ENCODE results near the gene CACNA1A. TPM values are rescaled to one million over a fixed set of nuclear protein-coding genes. Genes with fewer than 3 reads are reported as not detected.

CACNA1A gene
- polyA plus RNA-seq, 3 donors, result 0.08 to 0.09 TPM; not detected in 1

- 0% methylated on average over 2 of the region's 3 CpGs for WGBS (ENCODE audit: insufficient coverage)
- Mint-ChIP-seq H3K27ac (no peak overlapping the region), H3K36me3 (no peaks in the 10 kb centered on the region), H3K27me3 (ENCODE audit: low read depth in 3 of 3) (peaks cover 0 to 4% (median 2%) of the 10 kb centered on the region in 3 donors), H3K4me1 (no peaks in the 10 kb centered on the region), H3K4me3 (no peak overlapping the region), H3K9me3 (peaks cover 0 to 8% (median 4%) of the 10 kb centered on the region in 7 donors)
- Histone ChIP-seq H3K4me3 (replicated peaks in 1 of 3; ENCODE audit: low read depth in 2 of 3, low read length in 3 of 3) (no peak overlapping the region), H3K9me3 (replicated peaks in 1 of 2; ENCODE audit: control insufficient read depth in 1 of 2, insufficient read depth in 1 of 2, low read length in 2 of 2) (no peaks in the 10 kb centered on the region), H3K4me1 (ENCODE audit: control insufficient read depth in 1 of 2, insufficient read depth in 2 of 2, low read length in 2 of 2) (no peaks in the 10 kb centered on the region), H3K4me2 (replicated peaks; ENCODE audit: extremely low read depth, low read length, poor library complexity, severe bottlenecking) (no peak overlapping the region), H4K20me1 (ENCODE audit: insufficient read depth, low read length) (no peaks in the 10 kb centered on the region), H3K9ac (ENCODE audit: insufficient read depth, low read length, poor library complexity, severe bottlenecking) (no peak overlapping the region), H3K36me3 (replicated peaks in 1 of 2; ENCODE audit: control insufficient read depth in 1 of 2, insufficient read depth in 2 of 2, low read length in 2 of 2) (no peaks in the 10 kb centered on the region), H3K27ac (ENCODE audit: low read depth in 1 of 2, low read length in 2 of 2) (no peak overlapping the region), H2AFZ (ENCODE audit: insufficient read depth, low read depth, low read length, poor library complexity, severe bottlenecking) (no peak overlapping the region), H3K79me2 (ENCODE audit: insufficient read depth, low read length) (no peaks in the 10 kb centered on the region), H3K27me3 (ENCODE audit: control insufficient read depth in 2 of 2, insufficient read depth in 2 of 2, low read length in 2 of 2) (no peaks in the 10 kb centered on the region)
- TF ChIP-seq CTCF (IDR thresholded peaks at IDR 0.05), result no peak
- DNase-seq, result no peak
- intact Hi-C loops (cut with micrococcal nuclease), result no loop called here
Observed at GRCh38 chr19:13492128-13492527, 14.2 kb downstream of the CACNA1A start.

GRCh38 chr19:13487985-13488384 is 18.3 kb downstream of the CACNA1A start:
- Histone ChIP-seq H3K4me2 (replicated peaks; ENCODE audit: extremely low read depth, low read length, poor library complexity, severe bottlenecking) (no peak overlapping the region), H3K4me3 (replicated peaks in 1 of 3; ENCODE audit: low read depth in 2 of 3, low read length in 3 of 3) (no peak overlapping the region), H3K4me1 (ENCODE audit: control insufficient read depth in 1 of 2, insufficient read depth in 2 of 2, low read length in 2 of 2) (no peaks in the 10 kb centered on the region), H2AFZ (ENCODE audit: insufficient read depth, low read depth, low read length, poor library complexity, severe bottlenecking) (no peak overlapping the region), H3K9ac (ENCODE audit: insufficient read depth, low read length, poor library complexity, severe bottlenecking) (no peak overlapping the region), H3K27ac (ENCODE audit: low read depth in 1 of 2, low read length in 2 of 2) (no peak overlapping the region), H3K79me2 (ENCODE audit: insufficient read depth, low read length) (no peaks in the 10 kb centered on the region), H3K9me3 (replicated peaks in 1 of 2; ENCODE audit: control insufficient read depth in 1 of 2, insufficient read depth in 1 of 2, low read length in 2 of 2) (peaks cover 5 to 6% of the 10 kb centered on the region in 2 donors), H3K27me3 (ENCODE audit: control insufficient read depth in 2 of 2, insufficient read depth in 2 of 2, low read length in 2 of 2) (no peaks in the 10 kb centered on the region), H3K36me3 (replicated peaks in 1 of 2; ENCODE audit: control insufficient read depth in 1 of 2, insufficient read depth in 2 of 2, low read length in 2 of 2) (no peaks in the 10 kb centered on the region), H4K20me1 (ENCODE audit: insufficient read depth, low read length) (no peaks in the 10 kb centered on the region)
- Mint-ChIP-seq H3K4me3 (no peak overlapping the region), H3K9me3 (peaks cover 4 to 8% (median 6%) of the 10 kb centered on the region in 7 donors), H3K36me3 (no peaks in the 10 kb centered on the region), H3K4me1 (no peaks in the 10 kb centered on the region), H3K27me3 (ENCODE audit: low read depth in 3 of 3) (peaks cover 0 to 6% (median 4%) of the 10 kb centered on the region in 3 donors), H3K27ac (no peak overlapping the region)
- no peak for TF ChIP-seq CTCF (IDR thresholded peaks at IDR 0.05)
- intact Hi-C loops (cut with micrococcal nuclease), result no loop called here
- no CpG with 5 or more reads among the region's 1 CpG for WGBS (ENCODE audit: insufficient coverage)
- no peak for DNase-seq

All from CD14-positive monocyte (primary cell).